CD4-positive, alpha-beta T cell (primary cell): ENCODE results near the gene MYL3. TPM values are rescaled to one million over a fixed set of nuclear protein-coding genes. Genes with fewer than 3 reads are reported as not detected.

Source experiments
- ATAC-seq: fragments of 200-7000 bp; cut with Tn5 transposase; one replicate; pipeline ENCODE4 v1.10.0; 2022; ENCODE audit warnings: mild to moderate bottlenecking; ENCODE audit not compliant: poor library complexity
- CTCF ChIA-PET: fragments of 350-600 bp; sonication (Branson Sonifier 250); formaldehyde crosslinking; loops from one replicate; lab custom pipeline; 2021; ENCODE audit warnings: antibody characterized with exemption, inconsistent platforms; lab: Charles Lee
- POLR2A ChIA-PET: fragments of 350-600 bp; sonication (Branson Sonifier 250); formaldehyde crosslinking; loops from one replicate; lab custom pipeline; 2021; ENCODE audit warnings: antibody characterized with exemption, inconsistent platforms; lab: Charles Lee
- DNase-seq, 14 experiments: peaks; one replicate each; pipeline ENCODE4 v3.0.0-alpha.2; 2013 to 2020; ENCODE audit warnings: mixed read lengths in 2 of 14
- H3K27ac ChIP-seq, 2 donors: one replicate each; pipeline versions ENCODE4 v1.5.1 to v1.7.0; 2013; ENCODE audit warnings: low read length in 2 of 2, low read depth in 1 of 2, mild to moderate bottlenecking in 1 of 2
- H3K27me3 ChIP-seq, 2 experiments: 1 replicate in 1 of 2; 2 replicates in 1 of 2; pipeline versions ENCODE4 v1.6.1 to v1.7.0; 2013; ENCODE audit warnings: low read length in 2 of 2, control low read depth in 1 of 2, mild to moderate bottlenecking in 1 of 2, moderate library complexity in 1 of 2; ENCODE audit not compliant: insufficient read depth in 2 of 2, control insufficient read depth in 1 of 2
- H3K36me3 ChIP-seq: one replicate; pipeline ENCODE4 v1.6.1; 2013; ENCODE audit warnings: low read length, control low read depth; ENCODE audit not compliant: insufficient read depth
- H3K4me1 ChIP-seq: one replicate; pipeline ENCODE4 v1.6.1; 2013; ENCODE audit warnings: low read length, control low read depth; ENCODE audit not compliant: insufficient read depth
- H3K4me3 ChIP-seq: one replicate; pipeline ENCODE4 v1.5.1; 2013; ENCODE audit warnings: mild to moderate bottlenecking, low read length, moderate library complexity
- H3K9me3 ChIP-seq, 2 experiments: 1 replicate in 1 of 2; 2 replicates in 1 of 2; pipeline versions ENCODE4 v1.6.1 to v1.7.0; 2013; ENCODE audit warnings: low read length in 2 of 2, mild to moderate bottlenecking in 2 of 2, control low read depth in 1 of 2, moderate library complexity in 1 of 2; ENCODE audit not compliant: control insufficient read depth in 1 of 2, insufficient read depth in 1 of 2
- H3K27ac Mint-ChIP-seq: one replicate; pipeline ENCODE4 v1.8.0; 2020; ENCODE audit warnings: mixed read lengths
- H3K27me3 Mint-ChIP-seq: one replicate; pipeline ENCODE4 v1.8.0; 2021; ENCODE audit warnings: mixed read lengths
- H3K36me3 Mint-ChIP-seq: one replicate; pipeline ENCODE4 v1.8.0; 2021; ENCODE audit warnings: low read depth, mixed read lengths
- H3K4me1 Mint-ChIP-seq: one replicate; pipeline ENCODE4 v1.8.0; 2021; ENCODE audit warnings: low read depth, mixed read lengths
- H3K4me3 Mint-ChIP-seq: one replicate; pipeline ENCODE4 v1.8.0; 2020; ENCODE audit warnings: mild to moderate bottlenecking, mixed read lengths
- H3K9me3 Mint-ChIP-seq: one replicate; pipeline ENCODE4 v1.8.0; 2020; ENCODE audit warnings: mixed read lengths
- intact Hi-C, 2 experiments: fragments of 100-400 bp; cut with DNase I in 1 of 2; cut with micrococcal nuclease in 1 of 2; formaldehyde crosslinking; loops; one replicate each; pipeline versions ENCODE4 v1.15.1 to v1.9.0; 2023 to 2025; cut with DNase I, micrococcal nuclease
- total RNA-seq, 174 experiments: library from RNA in 2 of 174; stranded (reverse) in 2 of 174; gene quantifications; one replicate each; pipeline ENCODE4 v1.2.3 and lab custom pipeline; 2021 to 2026
- TF ChIP-seq, protein P1 (sequence below): fragments of 200-600 bp; IDR thresholded peaks from one replicate; pipeline ENCODE4 v1.8.0; 2022; ENCODE audit warnings: antibody characterized with exemption, mild to moderate bottlenecking

MYL3 gene
- total RNA-seq, 2 experiments from 2014 or later: not detected

- H3K27me3 Mint-ChIP-seq: no peaks in the 10 kb centered on the region
- intact Hi-C loops: loop anchor here in 1 of 2 experiments (5.0 kb wide), 1 partner anchor 43 kb away; no protein-coding TSS in a partner anchor
- no peak overlapping the region for H3K4me3 Mint-ChIP-seq
- ATAC-seq (no peak), DNase-seq (no peak)
- Histone ChIP-seq H3K27ac (no peak overlapping the region), H3K9me3 (no peaks in the 10 kb centered on the region), H3K4me1 (no peaks in the 10 kb centered on the region), H3K27me3 (no peaks in the 10 kb centered on the region), H3K36me3 (no peaks in the 10 kb centered on the region), H3K4me3 (no peak overlapping the region)
- H3K9me3 Mint-ChIP-seq: no peaks in the 10 kb centered on the region
- no peaks in the 10 kb centered on the region for H3K4me1 Mint-ChIP-seq
- no peak overlapping the region for H3K27ac Mint-ChIP-seq
- ChIA-PET POLR2A (no interaction called here), CTCF (no interaction called here)
- no peaks in the 10 kb centered on the region for H3K36me3 Mint-ChIP-seq
- TF ChIP-seq, protein P1, sequence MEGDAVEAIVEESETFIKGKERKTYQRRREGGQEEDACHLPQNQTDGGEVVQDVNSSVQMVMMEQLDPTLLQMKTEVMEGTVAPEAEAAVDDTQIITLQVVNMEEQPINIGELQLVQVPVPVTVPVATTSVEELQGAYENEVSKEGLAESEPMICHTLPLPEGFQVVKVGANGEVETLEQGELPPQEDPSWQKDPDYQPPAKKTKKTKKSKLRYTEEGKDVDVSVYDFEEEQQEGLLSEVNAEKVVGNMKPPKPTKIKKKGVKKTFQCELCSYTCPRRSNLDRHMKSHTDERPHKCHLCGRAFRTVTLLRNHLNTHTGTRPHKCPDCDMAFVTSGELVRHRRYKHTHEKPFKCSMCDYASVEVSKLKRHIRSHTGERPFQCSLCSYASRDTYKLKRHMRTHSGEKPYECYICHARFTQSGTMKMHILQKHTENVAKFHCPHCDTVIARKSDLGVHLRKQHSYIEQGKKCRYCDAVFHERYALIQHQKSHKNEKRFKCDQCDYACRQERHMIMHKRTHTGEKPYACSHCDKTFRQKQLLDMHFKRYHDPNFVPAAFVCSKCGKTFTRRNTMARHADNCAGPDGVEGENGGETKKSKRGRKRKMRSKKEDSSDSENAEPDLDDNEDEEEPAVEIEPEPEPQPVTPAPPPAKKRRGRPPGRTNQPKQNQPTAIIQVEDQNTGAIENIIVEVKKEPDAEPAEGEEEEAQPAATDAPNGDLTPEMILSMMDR: no peak
Observed at GRCh38 chr3:46854555-46854991, 8.7 kb downstream of the MYL3 start.

DNA sequence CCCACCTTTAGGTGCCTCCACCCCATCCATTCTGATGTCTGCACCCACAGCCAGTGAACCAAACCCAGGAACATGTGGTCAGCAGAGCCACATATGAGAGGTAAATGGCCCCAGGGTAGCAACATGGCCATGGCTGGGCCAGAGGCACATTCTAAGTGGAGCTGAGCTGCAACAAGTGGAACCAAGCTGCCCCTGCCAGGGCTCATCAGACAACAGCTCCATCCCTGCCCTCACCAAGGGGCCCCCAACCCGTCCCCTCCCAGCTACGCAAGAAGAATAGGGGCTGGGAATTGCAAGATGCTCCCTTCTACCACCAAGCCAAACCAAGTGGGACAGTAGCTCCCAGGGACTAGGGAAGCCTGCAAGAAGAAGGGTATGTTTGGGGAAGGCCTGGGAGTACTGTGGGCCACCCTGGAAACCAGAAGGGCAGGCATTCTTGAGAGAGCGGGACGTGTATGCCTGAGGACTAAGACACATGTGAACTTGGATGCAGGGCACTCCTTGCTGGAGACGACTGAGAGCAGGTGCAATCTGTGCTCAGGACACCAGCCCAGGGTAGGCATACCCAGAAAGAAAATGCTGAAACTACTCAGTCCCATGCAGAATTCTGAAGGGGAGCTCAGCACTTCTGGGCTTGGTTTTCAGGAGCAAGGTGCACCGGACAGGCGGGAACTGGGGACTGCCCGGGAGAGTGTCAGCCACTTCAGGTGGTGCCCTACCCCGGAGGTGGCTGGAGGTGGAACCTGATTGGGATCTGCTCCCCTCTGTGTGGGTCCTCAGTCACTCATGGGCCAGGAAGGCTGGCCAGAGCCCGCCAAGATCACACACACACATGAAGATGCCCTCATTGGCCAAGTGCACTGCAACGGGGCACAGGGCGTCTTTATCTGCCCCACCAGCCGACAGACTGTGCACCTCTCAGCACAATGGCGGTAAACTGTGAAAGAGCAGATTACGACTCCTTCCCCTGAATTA lies 9.5 kb downstream of the MYL3 start:
- Mint-ChIP-seq H3K4me3 (no peak overlapping the region), H3K9me3 (no peaks in the 10 kb centered on the region), H3K4me1 (no peaks in the 10 kb centered on the region), H3K27ac (no peak overlapping the region), H3K27me3 (no peaks in the 10 kb centered on the region), H3K36me3 (no peaks in the 10 kb centered on the region)
- intact Hi-C loops: loop anchor here in 1 of 2 experiments (5.0 kb wide), 1 partner anchor 44 kb away; no protein-coding TSS in a partner anchor
- Histone ChIP-seq H3K9me3 (no peaks in the 10 kb centered on the region), H3K36me3 (no peaks in the 10 kb centered on the region), H3K4me3 (no peak overlapping the region), H3K27ac (no peak overlapping the region), H3K27me3 (no peaks in the 10 kb centered on the region), H3K4me1 (no peaks in the 10 kb centered on the region)
- ChIA-PET CTCF (no interaction called here), POLR2A (no interaction called here)
- ATAC-seq: no peak
- TF ChIP-seq, protein P1: no peak
- DNase-seq: no peak

DNA sequence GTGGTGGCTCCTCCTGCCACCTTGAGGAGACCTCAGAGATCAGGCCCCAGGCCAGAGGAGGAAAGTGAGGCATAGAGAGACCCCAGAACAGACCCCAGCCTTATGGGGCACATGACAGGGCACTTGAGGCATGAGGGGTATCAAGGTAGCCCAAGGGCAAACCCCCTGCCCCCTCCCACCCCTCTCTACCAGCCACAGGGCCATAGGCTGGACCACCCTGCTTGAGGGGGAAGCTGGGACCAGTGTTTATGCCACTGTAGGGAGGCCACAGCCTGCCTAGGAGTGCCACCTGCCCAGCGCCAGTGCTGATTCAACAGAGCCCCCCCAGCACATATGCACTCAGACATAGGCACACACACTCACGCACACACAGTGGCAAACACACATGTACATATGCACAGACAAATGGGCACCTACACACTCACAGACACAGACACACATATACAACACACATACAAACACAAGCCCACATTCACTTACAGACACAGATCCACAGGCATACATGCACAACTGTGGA lies 10.3 kb downstream of the MYL3 start:
- no peaks in the 10 kb centered on the region for H3K9me3 Mint-ChIP-seq
- CTCF ChIA-PET: no interaction called here
- TF ChIP-seq, protein P1: no peak
- H3K27ac ChIP-seq: no peak overlapping the region
- H3K27ac Mint-ChIP-seq: no peak overlapping the region
- no peaks in the 10 kb centered on the region for H3K27me3 ChIP-seq
- DNase-seq (no peak), ATAC-seq (no peak)
- H3K9me3 ChIP-seq: no peaks in the 10 kb centered on the region
- intact Hi-C loops: loop anchor here in 1 of 2 experiments (5.0 kb wide), 1 partner anchor 44 kb away; no protein-coding TSS in a partner anchor
- no peaks in the 10 kb centered on the region for H3K4me1 ChIP-seq
- H3K36me3 Mint-ChIP-seq: no peaks in the 10 kb centered on the region
- H3K4me1 Mint-ChIP-seq: no peaks in the 10 kb centered on the region
- no peaks in the 10 kb centered on the region for H3K27me3 Mint-ChIP-seq
- H3K36me3 ChIP-seq: no peaks in the 10 kb centered on the region
- POLR2A ChIA-PET: no interaction called here
- no peak overlapping the region for H3K4me3 ChIP-seq
- H3K4me3 Mint-ChIP-seq: no peak overlapping the region
